Activated CD8-positive, alpha-beta T cell treated with anti-CD3 and anti-CD28 coated beads for 36 hours (primary cell): ENCODE measurements around the gene PTGER4. TPM values are rescaled to one million over a fixed set of nuclear protein-coding genes. Genes with fewer than 3 reads are reported as not detected.
A peak's percentile ranks its signal among the peaks of the same experiment; 100 is the strongest.

Source experiments
- ATAC-seq: fragments of 200-7000 bp; cut with Tn5 transposase; one replicate; pipeline ENCODE4 v1.10.0; 2021; ENCODE audit warnings: mild to moderate bottlenecking, moderate library complexity
- CTCF ChIA-PET: fragments of 350-600 bp; sonication (Branson Sonifier 250); formaldehyde crosslinking; loops from one replicate; lab custom pipeline; 2021; ENCODE audit warnings: antibody characterized with exemption; lab: Charles Lee
- POLR2A ChIA-PET: fragments of 350-600 bp; sonication (Branson Sonifier 250); formaldehyde crosslinking; loops from one replicate; lab custom pipeline; 2021; ENCODE audit warnings: antibody characterized with exemption; lab: Charles Lee
- DNase-seq: peaks from one replicate; pipeline ENCODE4 v3.0.0-alpha.2; 2020
- H3K27ac Mint-ChIP-seq: one replicate; pipeline ENCODE4 v1.8.0; 2021; ENCODE audit warnings: mild to moderate bottlenecking, mixed read lengths
- H3K27me3 Mint-ChIP-seq: one replicate; pipeline ENCODE4 v1.8.0; 2021; ENCODE audit warnings: mixed read lengths
- H3K36me3 Mint-ChIP-seq: one replicate; pipeline ENCODE4 v1.8.0; 2021; ENCODE audit warnings: low read depth, mixed read lengths
- H3K4me1 Mint-ChIP-seq: one replicate; pipeline ENCODE4 v1.8.0; 2021; ENCODE audit warnings: low read depth, mixed read lengths
- H3K4me3 Mint-ChIP-seq: one replicate; pipeline ENCODE4 v1.8.0; 2021; ENCODE audit warnings: mild to moderate bottlenecking, moderate library complexity, mixed read lengths
- H3K9me3 Mint-ChIP-seq: one replicate; pipeline ENCODE4 v1.8.0; 2021; ENCODE audit warnings: mixed read lengths
- CTCF ChIP-seq: fragments of 200-600 bp; IDR thresholded peaks from one replicate; pipeline ENCODE4 v1.8.0; 2022; ENCODE audit warnings: antibody characterized with exemption, mild to moderate bottlenecking
- intact Hi-C: fragments of 100-400 bp; cut with micrococcal nuclease; formaldehyde crosslinking; loops from one replicate; pipeline ENCODE4 v1.10.0; 2022
- total RNA-seq, 2 experiments: library from RNA; stranded (reverse); gene quantifications; one replicate each; pipeline ENCODE4 v1.2.3, GENCODE V29; 2021

Gene PTGER4
- total RNA-seq, 2 experiments from 2014 or later = 62.8 to 62.9 TPM

GRCh38 chr5:40679148-40679912, 385 bp upstream of the PTGER4 start:
- intact Hi-C loops = loop anchor here (1.0 to 5.0 kb wide), 4 partner anchors 101 to 269 kb away; no protein-coding TSS in a partner anchor
- ChIA-PET CTCF (interaction anchor here (0.9 to 1.7 kb wide), 6 partner anchors 10 to 404 kb away, joined by 3 to 6 read pairs (median 3); no protein-coding TSS in a partner anchor), POLR2A (interaction anchor here (0.6 to 4.7 kb wide), 20 partner anchors 11 to 455 kb away, joined by 3 to 45 read pairs (median 5); no protein-coding TSS in a partner anchor)
- Mint-ChIP-seq H3K4me3 (peak overlapping the region; percentile 99), H3K4me1 (peaks cover 33% of the 10 kb centered on the region), H3K9me3 (no peaks in the 10 kb centered on the region), H3K36me3 (peaks cover 46% of the 10 kb centered on the region), H3K27ac (peak overlapping the region; percentile 98), H3K27me3 (no peaks in the 10 kb centered on the region)
- DNase-seq (peak; percentile 96), ATAC-seq (peak; percentile 64)
- no peak for TF ChIP-seq CTCF

- H3K36me3 Mint-ChIP-seq = peaks cover 59% of the 10 kb centered on the region
- H3K4me1 Mint-ChIP-seq = peaks cover 29% of the 10 kb centered on the region
- H3K27ac Mint-ChIP-seq = peak overlapping the region; percentile 98
- ATAC-seq (no peak), DNase-seq (peak; percentile 68)
- POLR2A ChIA-PET = interaction anchor here (0.5 to 4.7 kb wide), 25 partner anchors 9 to 1481 kb away, joined by 3 to 45 read pairs (median 4); partner anchors contain the start of gene RPL37
- no peaks in the 10 kb centered on the region for H3K27me3 Mint-ChIP-seq
- intact Hi-C loops = loop anchor here (1.0 to 10.0 kb wide), 4 partner anchors 26 to 1476 kb away; no protein-coding TSS in a partner anchor
- peak overlapping the region; percentile 99 for H3K4me3 Mint-ChIP-seq
- peak; percentile 38 for TF ChIP-seq CTCF
- CTCF ChIA-PET = interaction anchor here (1.0 to 1.8 kb wide), 8 partner anchors 8 to 514 kb away, joined by 3 to 6 read pairs (median 3); no protein-coding TSS in a partner anchor
- H3K9me3 Mint-ChIP-seq = no peaks in the 10 kb centered on the region
These were observed 1.1 kb downstream of the PTGER4 start for GRCh38 chr5:40680741-40681362.

GRCh38 chr5:40681363-40682153, 1.8 kb downstream of the PTGER4 start:
- Mint-ChIP-seq H3K27ac (peak overlapping the region; percentile 98), H3K4me3 (peak overlapping the region; percentile 99), H3K4me1 (peaks cover 29% of the 10 kb centered on the region), H3K9me3 (no peaks in the 10 kb centered on the region), H3K36me3 (peaks cover 66% of the 10 kb centered on the region), H3K27me3 (no peaks in the 10 kb centered on the region)
- ChIA-PET POLR2A (interaction anchor here (0.9 to 4.7 kb wide), 18 partner anchors 8 to 406 kb away, joined by 3 to 45 read pairs (median 6); partner anchors contain the start of gene RPL37), CTCF (interaction anchor here (0.9 to 1.8 kb wide), 6 partner anchors 67 to 515 kb away, joined by 3 to 6 read pairs (median 3); no protein-coding TSS in a partner anchor)
- DNase-seq (peak; percentile 77), ATAC-seq (no peak)
- intact Hi-C loops = loop anchor here (1.0 to 10.0 kb wide), 4 partner anchors 27 to 1477 kb away; no protein-coding TSS in a partner anchor
- TF ChIP-seq CTCF = no peak

- POLR2A ChIA-PET = interaction anchor here (0.5 to 4.7 kb wide), 13 partner anchors 10 to 299 kb away, joined by 3 to 45 read pairs (median 5); partner anchors contain the start of gene RPL37
- H3K36me3 Mint-ChIP-seq = peaks cover 74% of the 10 kb centered on the region
- TF ChIP-seq CTCF = no peak
- DNase-seq (peak; percentile 43), ATAC-seq (peak; percentile 7)
- peak overlapping the region; percentile 99 for H3K4me3 Mint-ChIP-seq
- H3K9me3 Mint-ChIP-seq = no peaks in the 10 kb centered on the region
- CTCF ChIA-PET = interaction anchor here (0.9 to 1.8 kb wide), 5 partner anchors 246 to 734 kb away, joined by 3 to 6 read pairs (median 3); no protein-coding TSS in a partner anchor
- H3K4me1 Mint-ChIP-seq = peaks cover 23% of the 10 kb centered on the region
- H3K27me3 Mint-ChIP-seq = no peaks in the 10 kb centered on the region
- intact Hi-C loops = loop anchor here (10.0 kb wide), 2 partner anchors 658 to 1478 kb away; no protein-coding TSS in a partner anchor
- H3K27ac Mint-ChIP-seq = peak overlapping the region; percentile 98
These were observed 2.7 kb downstream of the PTGER4 start for GRCh38 chr5:40682154-40683017.
